Measurements from ENCODE around the gene PACSIN2.

GRCh38 chr22:42892156-42892555 lies 122.8 kb downstream of the PACSIN2 start:
- TF ChIP-seq SP1 (IDR thresholded peaks at IDR 0.05) (no peak), LEF1 (IDR thresholded peaks at IDR 0.05; ENCODE audit: borderline replicate concordance) (no peak), BHLHE40 (IDR thresholded peaks at IDR 0.05; ENCODE audit: borderline replicate concordance) (no peak), PKNOX1 (IDR thresholded peaks at IDR 0.05) (no peak), ELF4 (IDR thresholded peaks at IDR 0.05) (no peak)

All from HEK293T (cell line).